DOHH2 (cell line): ENCODE data around the gene ZNF629.

Source experiments
- H3F3A ChIP-seq: fragments of 200-600 bp; sonication (generic), shearing (Covaris generic); 2 replicates; pipeline ENCODE4 v1.6.0; 2016; ENCODE audit warnings: antibody characterized with exemption, mild to moderate bottlenecking; ENCODE audit not compliant: control insufficient read depth, insufficient read depth
- H3K27ac ChIP-seq: fragments of 200-600 bp; sonication (generic); 2 replicates; pipeline ENCODE4 v1.5.1; 2014; ENCODE audit warnings: low read depth, mild to moderate bottlenecking, low read length, moderate library complexity
- H3K27me3 ChIP-seq: fragments of 200-600 bp; sonication (generic); 2 replicates; pipeline ENCODE4 v1.6.1; 2014; ENCODE audit warnings: mild to moderate bottlenecking, low read length, mixed read lengths; ENCODE audit not compliant: control insufficient read depth
- H3K36me3 ChIP-seq: fragments of 200-600 bp; sonication (generic); 2 replicates; pipeline ENCODE4 v1.6.1; 2014; ENCODE audit warnings: mild to moderate bottlenecking, low read length, moderate library complexity, mixed read lengths; ENCODE audit not compliant: control insufficient read depth
- H3K4me1 ChIP-seq: fragments of 200-600 bp; sonication (generic); 2 replicates; pipeline ENCODE4 v1.6.1; 2014; ENCODE audit warnings: mild to moderate bottlenecking, low read length, mixed read lengths; ENCODE audit not compliant: control insufficient read depth
- H3K4me2 ChIP-seq: fragments of 200-600 bp; sonication (generic); 2 replicates; pipeline ENCODE4 v1.6.0; 2014; ENCODE audit warnings: mild to moderate bottlenecking, low read length, moderate library complexity
- H3K4me3 ChIP-seq: fragments of 200-600 bp; sonication (generic); 2 replicates; pipeline ENCODE4 v1.5.1; 2014; ENCODE audit warnings: mild to moderate bottlenecking, low read length, mixed read lengths
- H3K79me2 ChIP-seq: fragments of 200-600 bp; sonication (generic); 2 replicates; pipeline ENCODE4 v1.6.1; 2014; ENCODE audit warnings: mild to moderate bottlenecking, low read length, mixed read lengths; ENCODE audit not compliant: control insufficient read depth
- H3K9me2 ChIP-seq: fragments of 200-600 bp; sonication (generic); replicated peaks from 2 replicates; pipeline ENCODE4 v1.6.1; 2014; ENCODE audit warnings: mild to moderate bottlenecking, low read length, mixed read lengths; ENCODE audit not compliant: control insufficient read depth
- H3K9me3 ChIP-seq: fragments of 200-600 bp; sonication (generic); 2 replicates; pipeline ENCODE4 v1.6.1; 2014; ENCODE audit warnings: antibody characterized with exemption, low read length, mixed read lengths; ENCODE audit not compliant: control insufficient read depth, insufficient read depth
- H4K20me1 ChIP-seq: fragments of 200-600 bp; sonication (generic); 2 replicates; pipeline ENCODE4 v1.6.0; 2014; ENCODE audit warnings: low read depth, mild to moderate bottlenecking, antibody characterized with exemption, low read length, moderate library complexity; ENCODE audit not compliant: control insufficient read depth, insufficient read depth
- EZH2phosphoT487 ChIP-seq: fragments of 200-600 bp; sonication (generic); IDR thresholded peaks from 2 replicates; pipeline ENCODE4 v1.6.1; 2017; ENCODE audit warnings: borderline replicate concordance, mild to moderate bottlenecking, antibody characterized with exemption, low read length, moderate library complexity, mixed read lengths
- TF ChIP-seq, protein P1 (sequence below): fragments of 200-600 bp; sonication (generic); IDR thresholded peaks from one replicate; pipeline ENCODE4 v1.5.1; 2014; ENCODE audit warnings: antibody characterized with exemption, mild to moderate bottlenecking, low read depth, low read length; ENCODE audit not compliant: poor library complexity, severe bottlenecking

ZNF629 gene

DNA sequence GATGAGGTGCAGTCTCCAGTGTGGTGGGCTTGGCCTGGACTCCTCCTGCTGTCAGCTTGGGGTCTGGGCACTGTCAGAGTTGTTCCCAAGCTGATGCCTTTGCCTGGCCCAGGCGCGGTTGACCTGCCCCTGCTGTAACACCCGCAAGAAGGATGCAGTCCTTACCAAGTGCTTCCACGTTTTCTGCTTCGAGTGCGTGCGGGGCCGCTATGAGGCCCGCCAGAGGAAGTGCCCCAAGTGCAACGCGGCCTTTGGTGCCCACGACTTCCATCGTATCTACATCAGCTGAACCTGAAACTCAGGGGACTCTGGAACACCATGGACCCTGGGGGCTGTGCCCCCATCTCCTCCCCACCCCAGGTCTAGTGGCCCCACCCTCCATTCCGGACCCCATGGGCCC lies 13.2 kb downstream of the ZNF629 start:
- no peak overlapping the region for H3K27ac ChIP-seq
- H4K20me1 ChIP-seq: no peaks in the 10 kb centered on the region
- no peaks in the 10 kb centered on the region for H3K27me3 ChIP-seq
- no peak for TF ChIP-seq EZH2phosphoT487
- TF ChIP-seq, protein P1, sequence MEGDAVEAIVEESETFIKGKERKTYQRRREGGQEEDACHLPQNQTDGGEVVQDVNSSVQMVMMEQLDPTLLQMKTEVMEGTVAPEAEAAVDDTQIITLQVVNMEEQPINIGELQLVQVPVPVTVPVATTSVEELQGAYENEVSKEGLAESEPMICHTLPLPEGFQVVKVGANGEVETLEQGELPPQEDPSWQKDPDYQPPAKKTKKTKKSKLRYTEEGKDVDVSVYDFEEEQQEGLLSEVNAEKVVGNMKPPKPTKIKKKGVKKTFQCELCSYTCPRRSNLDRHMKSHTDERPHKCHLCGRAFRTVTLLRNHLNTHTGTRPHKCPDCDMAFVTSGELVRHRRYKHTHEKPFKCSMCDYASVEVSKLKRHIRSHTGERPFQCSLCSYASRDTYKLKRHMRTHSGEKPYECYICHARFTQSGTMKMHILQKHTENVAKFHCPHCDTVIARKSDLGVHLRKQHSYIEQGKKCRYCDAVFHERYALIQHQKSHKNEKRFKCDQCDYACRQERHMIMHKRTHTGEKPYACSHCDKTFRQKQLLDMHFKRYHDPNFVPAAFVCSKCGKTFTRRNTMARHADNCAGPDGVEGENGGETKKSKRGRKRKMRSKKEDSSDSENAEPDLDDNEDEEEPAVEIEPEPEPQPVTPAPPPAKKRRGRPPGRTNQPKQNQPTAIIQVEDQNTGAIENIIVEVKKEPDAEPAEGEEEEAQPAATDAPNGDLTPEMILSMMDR: no peak
- H3K4me1 ChIP-seq: peaks cover 19% of the 10 kb centered on the region
- H3K36me3 ChIP-seq: peaks cover 62% of the 10 kb centered on the region
- no peaks in the 10 kb centered on the region for H3K9me2 ChIP-seq
- peaks cover 12% of the 10 kb centered on the region for H3K79me2 ChIP-seq
- H3K4me3 ChIP-seq: no peak overlapping the region
- no peak overlapping the region for H3K4me2 ChIP-seq
- no peaks in the 10 kb centered on the region for H3K9me3 ChIP-seq
- peaks cover 7% of the 10 kb centered on the region; the same call in 1 of the 2 replicates for H3F3A ChIP-seq

DNA sequence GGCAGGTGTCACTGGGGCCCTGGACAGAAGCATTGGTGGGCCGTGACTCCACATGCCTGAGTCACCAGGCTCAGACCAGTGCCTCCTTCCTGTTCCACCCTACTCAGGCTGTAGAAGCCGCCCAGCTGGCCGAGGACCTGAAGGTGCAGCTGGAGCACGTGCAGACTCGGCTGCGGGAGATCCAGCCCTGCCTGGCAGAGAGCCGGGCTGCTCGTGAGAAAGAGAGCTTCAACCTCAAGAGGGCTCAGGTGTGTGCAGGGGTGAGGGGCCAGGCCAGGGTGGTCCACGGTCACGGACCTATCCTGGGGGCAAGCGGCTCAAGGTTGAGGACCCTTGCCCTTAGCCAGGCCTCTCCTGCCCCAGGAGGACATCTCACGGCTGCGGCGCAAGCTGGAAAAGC lies 15.3 kb downstream of the ZNF629 start:
- TF ChIP-seq, protein P1: no peak
- no peak for TF ChIP-seq EZH2phosphoT487
- no peak overlapping the region for H3K4me3 ChIP-seq
- H3K36me3 ChIP-seq: peaks cover 77% of the 10 kb centered on the region
- no peaks in the 10 kb centered on the region for H4K20me1 ChIP-seq
- H3K9me2 ChIP-seq: no peaks in the 10 kb centered on the region
- H3K27me3 ChIP-seq: no peaks in the 10 kb centered on the region
- peaks cover 13% of the 10 kb centered on the region for H3K4me1 ChIP-seq
- H3F3A ChIP-seq: peaks cover 7% of the 10 kb centered on the region; the same call in 1 of the 2 replicates
- no peaks in the 10 kb centered on the region for H3K9me3 ChIP-seq
- no peak overlapping the region for H3K4me2 ChIP-seq
- H3K79me2 ChIP-seq: peaks cover 8% of the 10 kb centered on the region
- H3K27ac ChIP-seq: no peak overlapping the region

DNA sequence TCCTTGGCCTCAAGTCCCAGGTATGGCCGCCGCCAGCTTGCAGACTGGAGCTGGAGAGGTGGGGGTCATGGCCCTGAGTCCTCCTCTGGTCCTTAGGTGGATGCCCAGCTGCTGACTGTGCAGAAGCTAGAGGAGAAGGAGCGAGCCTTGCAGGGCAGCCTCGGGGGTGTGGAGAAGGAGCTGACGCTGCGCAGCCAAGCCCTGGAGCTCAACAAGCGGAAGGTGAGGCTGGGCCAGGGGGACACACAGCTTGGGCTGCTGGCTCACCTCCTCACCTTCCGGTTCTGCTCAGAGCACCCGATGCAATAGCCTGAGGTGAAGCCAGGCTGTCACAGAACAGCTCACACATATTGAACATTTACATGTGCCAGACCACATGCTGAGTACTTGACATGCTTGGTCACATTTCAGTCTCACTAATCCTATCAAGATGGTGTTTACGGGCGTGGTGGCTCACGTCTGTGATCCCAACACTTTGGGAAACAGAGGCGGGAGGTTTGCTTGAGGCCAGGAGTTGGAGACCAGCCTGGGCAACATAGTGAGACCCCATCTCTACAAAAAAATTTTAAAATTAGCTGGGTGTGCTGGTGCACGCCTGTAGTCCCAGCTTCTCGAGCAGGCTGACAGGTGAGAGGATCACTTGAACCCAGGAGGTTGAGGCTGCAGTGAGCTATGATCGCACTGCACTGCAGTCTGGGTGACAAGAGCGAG lies 17.5 kb downstream of the ZNF629 start:
- H3K4me3 ChIP-seq: no peak overlapping the region
- H3K27me3 ChIP-seq: no peaks in the 10 kb centered on the region
- no peaks in the 10 kb centered on the region for H3K9me3 ChIP-seq
- no peak for TF ChIP-seq EZH2phosphoT487
- peaks cover under 1% of the 10 kb centered on the region; the same call in 1 of the 2 replicates for H3K4me1 ChIP-seq
- H3K4me2 ChIP-seq: no peak overlapping the region
- H3K79me2 ChIP-seq: peaks cover under 1% of the 10 kb centered on the region; the same call in 1 of the 2 replicates
- no peaks in the 10 kb centered on the region for H3K9me2 ChIP-seq
- peaks cover 95% of the 10 kb centered on the region for H3K36me3 ChIP-seq
- H3K27ac ChIP-seq: no peak overlapping the region
- H3F3A ChIP-seq: peaks cover 2% of the 10 kb centered on the region; the same call in 1 of the 2 replicates
- H4K20me1 ChIP-seq: no peaks in the 10 kb centered on the region

DNA sequence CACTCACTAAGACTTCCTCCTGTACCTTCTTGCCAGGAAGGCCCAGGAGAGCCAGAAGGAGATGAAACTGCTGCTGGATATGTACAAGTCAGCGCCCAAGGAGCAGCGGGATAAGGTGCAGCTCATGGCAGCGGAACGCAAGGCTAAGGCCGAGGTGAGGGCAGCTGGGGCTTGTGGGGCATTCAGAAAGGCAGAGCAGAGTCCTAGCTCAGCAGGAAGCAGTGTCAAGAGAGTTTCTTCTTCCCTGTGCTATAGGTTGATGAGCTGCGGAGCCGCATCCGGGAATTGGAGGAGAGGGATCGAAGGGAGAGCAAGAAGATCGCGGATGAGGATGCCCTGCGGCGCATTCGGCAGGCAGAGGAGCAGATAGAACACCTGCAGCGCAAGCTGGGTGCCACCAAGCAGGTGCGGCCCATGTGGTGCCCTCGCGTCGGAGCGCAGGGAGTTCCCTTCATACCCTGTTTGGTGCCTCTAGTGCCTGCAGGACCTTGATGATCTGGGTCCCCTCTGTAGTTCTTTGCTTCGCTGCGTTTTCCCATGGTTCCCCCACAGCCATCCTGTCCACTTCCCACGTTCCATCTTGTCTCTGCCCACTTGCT lies 18.3 kb downstream of the ZNF629 start:
- Histone ChIP-seq H3K9me2 (no peaks in the 10 kb centered on the region), H3K36me3 (peaks cover 95% of the 10 kb centered on the region), H3K9me3 (no peaks in the 10 kb centered on the region), H3K4me3 (no peak overlapping the region), H3K27ac (no peak overlapping the region), H4K20me1 (no peaks in the 10 kb centered on the region), H3K4me1 (peaks cover 3% of the 10 kb centered on the region), H3K27me3 (no peaks in the 10 kb centered on the region), H3F3A (no peaks in the 10 kb centered on the region), H3K79me2 (peaks cover 9% of the 10 kb centered on the region), H3K4me2 (no peak overlapping the region)
- TF ChIP-seq EZH2phosphoT487: no peak
- TF ChIP-seq, protein P1: no peak
